Hepatocyte (in vitro differentiated cells): ENCODE measurements around the gene RNF141.

Source experiments
- EZH2phosphoT487 ChIP-seq: fragments of 200-600 bp; sonication (generic); IDR thresholded peaks from one replicate; pipeline ENCODE4 v1.6.1; 2018; ENCODE audit warnings: antibody characterized with exemption, mild to moderate bottlenecking, low read depth, moderate library complexity; ENCODE audit not compliant: unreplicated experiment, severe bottlenecking
- TF ChIP-seq, protein P1 (sequence below): fragments of 200-600 bp; sonication (generic); IDR thresholded peaks from 2 replicates; pipeline ENCODE4 v1.5.1; 2016; ENCODE audit warnings: antibody characterized with exemption, mild to moderate bottlenecking; ENCODE audit not compliant: poor library complexity

DNA sequence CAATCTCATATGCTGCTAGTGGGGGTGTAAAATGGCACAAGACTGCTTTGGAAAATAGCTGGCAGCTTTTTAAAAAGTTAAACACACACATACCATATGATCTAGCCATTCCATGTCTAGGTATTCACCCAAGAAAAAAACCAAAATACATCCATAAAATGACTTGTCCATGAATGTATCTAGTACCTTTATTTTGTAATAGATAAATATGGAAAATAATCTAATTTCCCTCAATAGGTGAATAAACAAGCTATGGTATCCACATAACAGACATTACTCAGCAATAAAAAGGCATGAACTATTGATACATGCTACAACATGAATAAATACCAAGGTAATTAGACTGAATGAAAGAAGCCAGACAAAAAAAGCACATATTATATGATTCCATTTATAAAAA is 22.9 kb downstream of the RNF141 start:
- TF ChIP-seq, protein P1, sequence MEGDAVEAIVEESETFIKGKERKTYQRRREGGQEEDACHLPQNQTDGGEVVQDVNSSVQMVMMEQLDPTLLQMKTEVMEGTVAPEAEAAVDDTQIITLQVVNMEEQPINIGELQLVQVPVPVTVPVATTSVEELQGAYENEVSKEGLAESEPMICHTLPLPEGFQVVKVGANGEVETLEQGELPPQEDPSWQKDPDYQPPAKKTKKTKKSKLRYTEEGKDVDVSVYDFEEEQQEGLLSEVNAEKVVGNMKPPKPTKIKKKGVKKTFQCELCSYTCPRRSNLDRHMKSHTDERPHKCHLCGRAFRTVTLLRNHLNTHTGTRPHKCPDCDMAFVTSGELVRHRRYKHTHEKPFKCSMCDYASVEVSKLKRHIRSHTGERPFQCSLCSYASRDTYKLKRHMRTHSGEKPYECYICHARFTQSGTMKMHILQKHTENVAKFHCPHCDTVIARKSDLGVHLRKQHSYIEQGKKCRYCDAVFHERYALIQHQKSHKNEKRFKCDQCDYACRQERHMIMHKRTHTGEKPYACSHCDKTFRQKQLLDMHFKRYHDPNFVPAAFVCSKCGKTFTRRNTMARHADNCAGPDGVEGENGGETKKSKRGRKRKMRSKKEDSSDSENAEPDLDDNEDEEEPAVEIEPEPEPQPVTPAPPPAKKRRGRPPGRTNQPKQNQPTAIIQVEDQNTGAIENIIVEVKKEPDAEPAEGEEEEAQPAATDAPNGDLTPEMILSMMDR = no peak
- no peak for TF ChIP-seq EZH2phosphoT487
